GM21576 (cell line): ENCODE results near the gene GRID1.

ENCODE experiments used
- ATAC-seq: cut with Tn5 transposase; IDR thresholded peaks from one replicate; pipeline ENCODE4 v1.9.1; 2021; ENCODE audit warnings: mild to moderate bottlenecking, moderate library complexity; ENCODE audit not compliant: unreplicated experiment

The GRID1 gene

DNA sequence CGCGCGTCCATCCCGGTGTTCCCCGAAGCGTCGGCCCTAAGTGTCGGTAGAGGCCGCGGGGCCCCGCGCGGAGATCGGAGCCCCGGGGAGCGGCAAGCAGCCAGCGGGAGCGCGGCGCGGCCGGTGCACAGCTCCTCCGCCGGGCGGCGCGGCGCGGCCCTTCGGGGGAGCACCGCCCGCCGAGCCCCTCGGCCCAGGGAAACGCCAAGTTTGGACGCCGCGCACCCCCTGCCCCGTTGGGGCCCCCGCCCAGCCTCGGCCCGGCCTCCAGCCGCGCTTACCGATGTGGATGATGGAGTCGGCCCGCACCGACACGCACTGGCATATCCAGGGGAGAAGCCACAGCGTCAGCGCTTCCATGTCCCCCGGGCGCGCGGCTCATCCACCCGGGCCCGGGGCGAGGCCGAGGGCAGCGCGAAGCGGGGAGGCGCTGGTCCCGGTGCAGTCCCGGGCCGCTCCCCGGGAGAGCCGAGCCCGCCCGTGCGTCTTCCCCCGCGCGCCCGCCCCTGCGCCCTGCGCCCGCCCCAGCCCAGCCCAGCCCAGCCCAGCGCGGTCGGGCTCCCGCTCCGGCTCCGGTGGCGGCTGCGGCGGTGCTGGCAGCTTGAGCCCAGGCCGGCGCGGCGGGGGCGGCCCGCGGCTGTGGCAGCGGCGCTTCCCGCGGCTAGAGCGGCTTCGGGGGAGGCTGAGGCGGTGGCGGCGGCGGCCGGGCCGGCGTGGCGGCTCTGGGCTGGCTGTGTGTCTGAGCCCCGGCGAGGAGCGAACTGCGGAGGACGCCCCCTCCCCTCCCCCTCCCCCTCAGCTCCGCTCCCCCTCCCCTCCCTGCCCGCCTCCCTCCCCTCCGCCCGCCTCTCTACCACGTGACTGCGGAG is at the start of gene GRID1:
Gene GRID1 (minus strand): TSS at position 763 of the 869 bp plus-strand sequence.
- ATAC-seq, result peak; percentile 26

DNA sequence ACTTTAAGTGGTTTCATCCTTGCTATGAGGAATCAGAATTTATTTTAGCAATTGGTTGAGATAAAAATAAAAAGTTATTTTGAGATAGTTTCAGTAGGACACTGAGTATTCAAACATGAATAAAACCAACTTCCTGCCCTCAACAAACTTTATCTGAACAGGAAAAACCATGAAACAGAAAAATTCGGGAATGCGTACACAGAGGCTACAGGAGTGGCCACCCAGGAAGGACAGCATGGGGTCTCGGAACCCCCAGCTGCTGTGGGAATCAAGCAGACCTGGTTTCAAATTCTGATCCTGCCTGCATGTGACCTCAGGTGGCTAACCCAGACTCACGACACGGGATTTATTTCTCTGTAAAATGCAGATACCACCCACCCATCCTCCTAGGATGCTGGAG is 49.0 kb upstream of the GRID1 start:
- ATAC-seq, result no peak

DNA sequence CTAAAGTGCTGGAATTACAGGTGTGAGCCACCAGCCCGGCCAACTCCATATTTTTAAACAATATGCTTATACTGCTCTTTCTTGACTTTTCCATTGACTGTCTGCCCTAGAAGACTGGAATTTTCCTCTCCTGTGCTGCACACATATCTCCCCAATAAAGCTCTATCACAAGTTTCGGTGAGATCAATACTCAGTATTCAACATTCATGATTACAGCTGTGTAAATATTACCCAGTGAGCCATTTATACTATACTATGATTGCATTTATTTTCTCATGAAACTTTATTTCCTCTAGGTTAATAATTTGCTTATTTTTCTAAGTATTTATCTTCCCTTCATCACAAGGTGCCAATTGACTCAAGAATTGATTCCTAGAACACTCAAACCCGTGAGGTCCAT is 48.5 kb upstream of the GRID1 start:
- no peak for ATAC-seq

DNA sequence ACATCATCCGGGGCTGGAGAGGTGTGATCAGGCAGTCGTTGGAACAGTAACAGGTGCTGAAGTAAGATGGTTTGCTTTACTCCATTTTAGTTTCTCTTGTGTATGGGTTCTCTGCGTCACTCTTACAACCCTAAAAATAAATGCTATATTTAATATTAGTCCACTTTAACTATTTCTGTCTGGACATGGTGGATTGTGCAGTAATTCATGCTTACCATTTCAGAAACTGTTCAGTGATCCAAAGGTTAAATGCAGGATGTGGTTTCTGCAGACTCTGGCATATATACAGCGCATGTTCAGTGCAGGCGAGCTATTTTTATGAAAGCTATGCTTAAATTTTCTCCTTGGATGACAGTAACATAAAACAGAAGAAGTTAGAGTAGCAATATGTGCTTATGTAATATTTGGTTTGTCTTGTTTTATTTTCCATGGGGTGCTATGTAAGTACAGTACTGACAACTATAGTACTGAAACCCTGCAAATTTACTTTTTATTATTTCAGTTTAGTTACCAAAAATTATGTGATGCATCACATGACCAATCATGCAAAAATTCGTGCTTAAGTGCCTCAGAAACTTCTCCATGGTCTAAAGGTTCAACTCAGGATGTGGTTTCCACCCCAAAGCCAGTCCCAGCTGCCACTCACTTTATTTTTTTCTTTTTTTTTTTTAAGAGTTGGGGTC is 46.6 kb upstream of the GRID1 start:
- ATAC-seq, result peak; percentile 67

DNA sequence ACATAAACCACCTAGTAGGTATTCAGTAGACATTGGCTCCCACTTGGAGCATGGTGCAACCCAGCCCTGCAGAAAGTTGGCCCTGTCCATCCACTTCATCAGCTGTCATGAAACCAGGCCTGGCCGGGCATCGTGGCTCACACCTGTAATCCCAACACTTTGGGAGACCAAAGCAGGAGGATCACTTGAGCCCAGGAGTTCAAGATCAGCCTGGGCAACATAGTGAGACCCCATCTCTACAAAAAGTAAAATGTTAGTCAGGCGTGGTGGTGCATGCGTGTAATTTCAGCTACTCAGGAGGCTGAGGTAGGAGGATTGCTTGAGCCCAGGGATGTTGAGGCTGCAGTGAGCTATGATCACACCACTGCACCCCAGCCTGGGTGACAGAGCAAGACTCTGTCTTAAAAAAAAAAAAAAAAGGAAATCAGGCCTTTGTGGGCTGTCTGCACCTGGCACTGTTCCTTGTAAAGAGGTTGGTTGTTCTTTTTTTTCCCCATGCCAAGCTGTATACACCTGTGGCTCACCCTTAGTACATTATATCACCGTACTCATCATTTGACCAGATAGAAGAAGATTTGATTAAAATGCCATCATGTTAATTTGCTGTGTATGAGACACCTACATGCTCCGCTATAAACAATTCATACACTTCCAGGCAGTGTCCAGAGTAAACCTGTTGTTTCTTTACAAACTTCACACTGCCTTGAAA is 45.4 kb upstream of the GRID1 start:
- ATAC-seq, result no peak

DNA sequence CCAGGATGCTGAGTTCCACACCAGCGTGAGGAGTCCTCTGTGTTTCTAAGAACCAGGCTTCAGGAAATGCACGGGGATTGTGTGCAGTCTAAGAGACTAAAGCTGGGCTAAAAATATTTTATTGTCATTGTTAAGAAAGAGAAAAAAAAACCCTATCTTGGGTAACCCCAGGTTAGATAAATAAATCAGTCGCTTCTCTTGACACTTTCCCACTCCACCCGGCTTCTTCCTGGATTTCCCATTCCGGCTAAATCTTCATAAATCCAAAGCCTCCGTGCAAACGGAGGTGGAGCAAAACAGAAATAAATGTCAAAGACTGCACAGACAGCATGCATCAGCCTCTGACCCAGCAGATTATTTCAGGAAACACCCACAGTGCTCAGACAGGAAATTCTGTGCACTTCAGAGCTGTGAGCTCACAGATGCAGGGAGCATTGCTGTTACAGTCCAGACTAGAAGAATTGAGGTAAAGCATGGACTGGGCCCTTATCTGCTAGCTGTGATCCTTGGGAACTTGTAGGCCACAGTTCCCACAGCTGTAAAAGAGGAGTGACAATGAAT is 44.8 kb upstream of the GRID1 start:
- peak; percentile 60 for ATAC-seq

DNA sequence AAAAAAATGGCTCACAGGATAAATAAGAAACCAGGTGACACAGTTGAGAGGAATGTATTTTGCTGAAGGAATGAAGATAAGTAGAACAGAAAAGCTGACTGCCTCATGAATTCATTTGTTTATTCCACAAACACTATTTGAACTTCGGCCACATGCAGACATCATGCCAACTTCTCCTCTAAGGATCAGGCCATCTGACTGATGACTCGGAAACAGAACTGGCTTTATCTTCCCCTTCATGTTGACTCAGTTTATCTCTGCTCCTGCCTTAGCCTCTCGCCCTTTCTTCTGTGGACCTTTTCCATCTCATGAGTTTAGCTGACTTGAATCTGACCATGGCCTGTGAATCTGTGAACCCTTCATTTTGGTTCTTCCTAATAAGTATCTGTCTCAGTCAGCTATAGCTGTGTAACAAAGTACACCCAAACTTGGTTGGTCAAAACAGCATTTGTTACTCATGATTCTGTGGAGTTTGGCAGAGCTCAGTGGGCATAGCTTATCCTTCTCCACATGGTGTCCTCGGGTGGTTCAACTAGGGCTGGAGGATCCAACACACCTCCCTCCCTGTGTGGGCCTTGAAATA is 44.0 kb upstream of the GRID1 start:
- ATAC-seq, result no peak

DNA sequence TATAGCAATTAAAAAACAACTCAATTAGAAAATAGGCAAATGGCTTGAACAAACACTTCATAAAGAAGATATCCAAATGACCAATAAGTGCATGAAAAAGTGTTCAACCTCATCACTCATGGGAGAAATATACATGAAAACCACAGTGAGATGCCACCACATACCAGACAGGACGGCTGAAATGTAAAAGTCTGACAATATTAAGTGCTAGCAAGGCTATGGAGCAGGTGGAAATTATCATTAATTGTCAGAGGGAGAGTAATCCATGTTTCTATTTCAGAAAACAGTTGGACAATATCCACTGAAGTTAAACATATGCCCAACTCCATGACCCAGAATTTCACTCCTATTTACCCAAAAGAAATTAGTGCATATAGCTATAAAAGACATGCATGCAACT is 42.6 kb upstream of the GRID1 start:
- ATAC-seq, result no peak

DNA sequence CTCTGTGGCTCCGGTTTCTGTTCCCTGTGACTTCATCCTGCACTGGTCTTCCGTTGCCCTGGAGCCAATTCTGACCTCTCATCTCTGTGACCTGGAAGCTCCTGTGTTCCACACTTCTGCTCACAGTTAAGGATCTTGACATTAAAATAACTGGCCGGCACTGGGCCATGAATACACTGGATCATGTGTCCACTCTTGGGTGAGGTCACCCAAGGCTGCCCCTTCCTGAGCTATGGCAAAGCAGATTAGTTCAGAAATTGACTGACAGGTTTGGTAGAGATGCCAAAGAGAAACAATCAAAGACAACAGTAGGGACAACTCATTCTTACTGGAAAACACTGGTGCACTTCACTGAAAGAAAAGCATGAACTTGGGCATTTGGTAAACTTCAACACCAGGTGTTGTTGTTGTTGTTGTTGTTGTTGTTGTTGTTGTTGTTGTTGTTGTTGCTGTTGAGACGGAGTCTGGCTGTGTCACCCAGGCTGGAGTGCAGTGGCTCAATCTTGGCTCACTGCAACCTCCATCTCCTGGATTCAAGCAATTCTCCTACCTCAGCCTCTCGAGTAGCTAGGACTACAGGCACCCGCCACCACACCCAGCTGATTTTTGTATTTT is 36.7 kb upstream of the GRID1 start:
- ATAC-seq, result no peak

DNA sequence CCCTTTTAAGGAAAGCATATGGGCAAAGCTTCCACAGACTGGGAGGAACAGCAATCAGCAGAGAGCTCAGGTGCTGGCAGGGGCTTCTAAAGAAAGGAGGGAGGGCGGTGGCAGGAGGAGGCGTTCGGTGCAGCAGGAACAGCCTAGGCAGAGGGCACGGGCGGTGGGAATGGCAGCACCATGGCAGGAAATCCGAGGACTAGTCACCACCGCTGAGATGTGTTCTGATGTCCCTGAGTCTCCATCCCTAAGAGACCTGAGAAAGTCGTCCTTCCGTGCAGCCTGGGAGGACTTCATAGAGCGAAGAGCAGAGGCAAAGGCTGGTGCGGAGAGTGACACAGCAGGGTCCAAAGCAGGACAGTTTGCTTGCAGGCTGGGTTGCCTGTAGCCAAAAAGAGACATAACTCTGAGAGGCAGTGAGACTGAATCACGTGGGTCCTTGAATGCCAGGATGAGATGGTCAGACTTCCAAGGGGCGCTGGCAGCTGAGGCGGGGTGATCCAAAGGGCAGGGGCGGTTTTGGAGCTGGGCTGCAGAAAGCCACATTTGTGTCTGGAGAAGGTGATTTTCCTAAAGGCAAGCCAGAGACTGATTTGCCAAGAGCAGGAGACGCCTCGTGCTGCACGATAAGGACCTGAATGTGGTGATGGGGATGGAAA is 35.8 kb upstream of the GRID1 start:
- ATAC-seq, result no peak

DNA sequence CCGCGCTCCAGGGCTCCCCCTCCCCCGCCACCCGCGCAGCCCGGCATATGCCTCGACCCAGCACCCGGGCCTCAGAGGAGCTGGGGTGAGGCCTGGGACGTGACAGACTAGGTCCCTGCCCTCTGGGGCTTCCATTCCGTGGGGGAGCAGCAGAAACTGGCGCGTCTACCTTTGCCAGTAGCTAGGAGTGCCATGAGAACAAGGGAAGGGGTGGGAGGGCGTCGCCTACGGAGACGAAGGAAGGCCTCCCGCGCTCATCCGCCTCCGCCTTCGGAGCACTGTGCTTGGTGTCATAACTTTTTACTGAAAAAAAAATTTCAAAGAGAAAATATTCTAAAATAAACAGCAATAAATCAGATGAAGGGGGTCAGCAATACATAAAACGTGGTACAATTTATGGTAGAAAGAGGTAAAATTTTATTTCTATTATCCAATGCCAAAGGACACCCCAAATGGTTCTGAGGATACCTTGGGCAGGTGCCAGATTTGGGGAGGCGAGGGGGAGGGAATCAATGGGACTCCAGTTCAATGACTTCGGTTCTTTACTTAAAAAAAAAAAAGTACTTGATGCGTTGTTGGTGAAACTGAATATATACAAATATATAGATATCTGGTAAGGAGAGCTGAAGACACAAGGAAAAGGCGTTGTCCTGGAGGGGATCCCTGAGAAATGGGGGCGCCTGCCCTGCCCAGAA is 35.1 kb upstream of the GRID1 start:
- no peak for ATAC-seq

DNA sequence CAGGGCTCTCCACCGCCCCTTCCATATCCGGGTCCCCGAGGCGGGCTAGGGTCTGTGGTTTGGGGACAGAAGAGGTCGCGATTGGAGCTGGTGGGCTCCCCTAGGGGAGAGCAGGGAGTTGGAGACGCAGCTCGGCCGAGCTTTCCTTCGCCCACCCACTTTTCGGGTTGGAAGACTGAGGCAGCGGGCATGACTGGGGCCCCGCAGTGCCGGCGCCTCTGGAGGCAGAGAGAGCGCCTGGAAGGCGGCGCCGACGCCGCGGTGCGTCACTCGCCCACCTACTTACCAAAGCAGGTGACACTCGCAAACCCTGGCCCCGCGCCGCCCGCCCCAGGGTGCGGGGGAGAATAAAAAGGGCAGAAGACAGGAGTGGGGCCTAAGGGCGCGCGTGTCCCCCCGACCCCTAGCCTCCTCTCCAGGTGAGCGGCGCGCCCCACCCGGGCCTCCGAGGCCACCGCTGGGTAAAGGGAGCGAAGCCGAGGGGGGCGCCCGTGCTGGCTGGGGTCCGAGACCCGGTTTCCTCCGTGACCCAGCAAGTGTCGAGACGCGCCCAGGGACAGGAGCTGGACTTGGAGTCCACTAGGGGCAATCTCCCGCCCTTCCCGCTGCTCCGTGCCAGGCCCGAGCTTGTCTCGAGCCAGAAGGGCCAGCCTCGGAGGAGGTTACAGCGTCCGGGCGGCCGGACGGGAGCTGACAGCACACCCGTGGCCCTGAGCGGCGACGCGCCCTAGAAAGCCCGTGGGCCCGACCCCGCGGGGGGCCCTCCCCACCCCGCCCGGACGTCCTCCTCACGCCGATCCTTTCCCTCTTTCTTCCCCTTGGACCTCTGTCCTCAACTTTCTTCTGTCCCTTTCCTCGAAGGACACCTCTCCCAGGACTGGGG is 34.4 kb upstream of the GRID1 start:
- ATAC-seq, result peak; percentile 36

DNA sequence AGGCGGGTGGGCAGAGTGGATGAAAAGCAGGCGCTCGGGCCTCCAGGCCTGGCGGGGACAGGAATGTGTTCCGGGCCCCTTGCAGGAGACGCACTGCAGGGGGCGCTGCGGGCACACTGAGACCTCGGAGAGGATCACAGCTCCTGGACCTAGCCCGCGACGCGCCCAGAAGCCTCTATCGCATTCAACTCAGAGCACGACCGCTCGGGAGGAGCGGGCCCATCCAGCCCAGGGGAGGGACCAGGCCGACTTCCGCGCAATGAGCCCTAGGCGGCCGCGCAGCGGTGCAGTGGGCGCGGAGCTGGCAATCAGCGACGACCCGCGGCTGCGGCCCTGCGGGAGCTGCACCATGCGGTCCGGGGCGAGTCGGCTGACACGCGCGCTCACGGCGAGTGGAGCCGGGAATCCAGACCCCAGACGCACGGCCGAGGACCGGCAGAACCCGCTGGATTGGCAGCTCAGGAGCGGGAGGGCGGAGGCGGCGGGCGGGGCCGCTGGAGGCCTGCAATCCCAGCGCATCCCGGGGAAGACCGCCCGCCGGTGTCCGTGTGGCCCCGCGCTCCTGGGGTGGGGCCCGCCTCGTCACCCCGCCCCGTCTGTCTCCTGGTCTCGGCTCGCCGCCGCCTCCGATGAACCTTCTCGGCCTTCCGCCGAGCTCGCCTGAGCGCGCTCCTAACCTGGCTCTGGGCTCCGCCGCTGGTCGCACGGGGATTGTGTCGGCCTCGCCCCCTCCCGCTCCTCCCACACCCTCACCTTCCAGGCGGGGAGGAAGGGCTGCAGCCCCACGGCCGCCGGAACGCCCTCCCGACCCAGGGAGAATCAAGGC is 33.5 kb upstream of the GRID1 start:
- ATAC-seq, result peak; percentile 87

DNA sequence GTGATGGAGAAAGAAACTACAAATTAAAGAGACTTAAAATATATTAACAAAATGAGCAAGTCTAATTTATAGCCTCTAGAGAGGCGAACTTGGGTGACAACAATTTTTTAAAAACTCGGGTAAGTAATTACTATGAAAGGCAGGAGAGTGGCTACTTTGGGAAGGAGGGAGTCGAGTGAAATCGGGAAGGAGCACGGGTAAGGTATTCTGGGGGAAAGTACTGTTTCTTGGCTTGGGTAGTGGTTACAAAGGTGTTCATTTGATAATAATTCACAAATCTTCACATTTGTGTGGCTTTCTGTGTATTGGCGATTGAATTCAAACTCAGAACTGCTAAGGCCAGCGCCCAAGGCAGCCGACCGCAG is 32.9 kb upstream of the GRID1 start:
- no peak for ATAC-seq

DNA sequence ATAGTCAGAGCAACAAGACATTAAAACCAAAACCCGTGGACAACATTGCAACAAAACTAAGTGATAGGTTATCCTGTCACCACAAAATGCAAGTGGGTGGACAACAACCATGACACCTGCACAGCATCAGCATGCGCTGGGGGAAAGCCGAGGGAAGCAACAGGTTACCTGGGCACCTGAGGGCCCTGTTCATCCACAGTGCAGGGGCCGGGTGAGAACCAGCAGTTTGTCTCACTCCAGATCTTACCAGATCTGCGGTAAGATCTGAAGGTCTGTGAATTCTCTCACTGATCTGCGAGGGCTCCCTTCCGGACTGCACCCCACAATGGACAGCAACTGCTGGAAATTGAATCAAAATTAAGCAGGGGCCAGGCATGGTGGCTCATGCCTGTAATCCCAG is 30.5 kb upstream of the GRID1 start:
- ATAC-seq, result no peak

DNA sequence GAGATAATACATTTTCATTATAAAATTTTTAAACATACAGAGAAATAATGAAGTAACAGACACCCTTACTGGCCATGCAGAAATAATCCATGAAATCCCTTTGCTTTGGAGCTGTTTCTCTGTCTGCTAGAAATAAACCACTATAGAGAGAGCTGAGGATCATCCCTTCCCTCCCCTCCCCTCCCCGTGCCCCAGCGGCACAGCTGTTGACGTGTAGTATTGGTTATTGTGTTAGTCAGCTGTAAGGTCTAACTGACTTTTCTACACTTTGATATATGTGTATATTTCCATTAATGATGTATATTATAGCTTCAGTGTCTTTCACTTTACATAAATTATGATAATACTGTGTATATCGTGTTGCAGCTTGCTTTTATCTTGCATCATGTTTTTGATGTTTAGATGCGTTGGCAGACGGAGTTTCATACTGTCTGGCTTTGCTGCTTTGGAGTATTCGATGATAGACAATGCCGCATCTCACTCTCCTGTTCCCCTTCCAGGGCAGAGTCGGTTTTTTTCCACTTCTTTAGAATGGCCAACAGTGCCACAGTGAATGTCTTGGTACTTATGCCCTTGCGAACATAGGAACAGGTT is 27.4 kb upstream of the GRID1 start:
- no peak for ATAC-seq

DNA sequence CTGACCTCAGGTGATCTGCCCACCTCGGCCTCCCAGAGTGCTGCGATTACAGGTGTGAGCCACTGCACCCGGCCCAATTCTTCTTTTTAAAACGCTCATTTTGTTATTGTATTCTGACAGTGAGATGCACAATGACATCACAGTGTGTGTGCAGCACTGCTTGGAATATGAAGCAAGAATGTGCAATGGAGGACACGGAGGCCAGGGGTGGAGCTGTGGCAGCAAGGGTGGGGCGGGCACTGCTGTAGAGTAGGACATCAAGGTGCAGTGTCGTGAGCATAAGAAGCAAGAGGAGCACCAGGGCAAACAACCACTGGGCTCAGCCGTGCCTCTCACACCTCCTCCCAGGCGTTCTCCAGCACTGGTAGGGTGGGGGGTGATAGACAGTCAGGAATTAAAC is 26.8 kb upstream of the GRID1 start:
- ATAC-seq, result no peak
